GM19023 (cell line): ENCODE measurements around the gene ITPRIP.

ENCODE experiments used
- ATAC-seq: cut with Tn5 transposase; IDR thresholded peaks from one replicate; pipeline ENCODE4 v1.9.1; 2021; ENCODE audit warnings: mild to moderate bottlenecking, moderate library complexity; ENCODE audit not compliant: unreplicated experiment

Gene ITPRIP

GRCh38 chr10:104288355-104288754 is 49.9 kb downstream of the ITPRIP start:
- ATAC-seq: no peak

GRCh38 chr10:104286939-104287338 is 51.3 kb downstream of the ITPRIP start:
- ATAC-seq: no peak

DNA sequence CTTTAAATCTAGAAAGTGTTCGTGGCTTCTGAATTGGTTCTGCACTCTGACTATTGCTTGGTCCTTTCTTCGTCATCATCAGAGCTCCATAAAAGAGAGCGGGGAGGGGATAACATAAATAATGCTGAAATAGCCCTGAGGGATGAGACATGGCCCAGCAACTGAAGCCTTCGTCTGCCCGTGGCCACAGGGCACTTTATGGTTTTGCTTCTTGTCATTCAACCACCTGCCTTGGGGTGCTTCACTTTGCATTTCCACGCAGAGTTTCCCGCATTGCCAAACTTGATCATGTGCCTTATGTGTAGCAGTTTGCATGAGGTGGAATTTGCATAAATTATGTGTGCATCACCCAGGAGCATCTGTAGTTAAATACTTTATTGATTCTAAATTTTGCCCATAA is 53.4 kb downstream of the ITPRIP start:
- no peak for ATAC-seq

GRCh38 chr10:104281694-104282093 is 56.6 kb downstream of the ITPRIP start:
- ATAC-seq: no peak

GRCh38 chr10:104279550-104280259 is 58.6 kb downstream of the ITPRIP start:
- no peak for ATAC-seq

- ATAC-seq: no peak
Observed at GRCh38 chr10:104277785-104278184, 60.5 kb downstream of the ITPRIP start.

DNA sequence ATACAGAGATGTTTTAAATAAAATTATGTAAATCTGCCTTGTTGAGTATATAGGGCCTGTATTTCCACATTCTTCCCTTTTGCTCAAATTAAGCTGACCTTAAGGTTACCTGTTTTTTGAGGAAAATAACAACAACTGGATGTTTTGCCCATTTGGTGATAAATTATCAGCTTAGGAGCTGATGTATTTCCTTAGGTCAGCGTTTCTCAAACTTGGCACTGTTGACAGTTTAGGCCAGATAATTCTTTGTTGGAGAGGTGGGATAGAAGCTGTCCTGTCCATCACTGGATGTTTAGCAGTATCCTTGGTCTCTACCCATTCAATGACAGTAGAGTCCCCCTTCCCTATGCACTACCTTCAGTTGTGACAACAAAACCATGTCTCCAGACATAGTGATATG is 62.1 kb downstream of the ITPRIP start:
- ATAC-seq: no peak

DNA sequence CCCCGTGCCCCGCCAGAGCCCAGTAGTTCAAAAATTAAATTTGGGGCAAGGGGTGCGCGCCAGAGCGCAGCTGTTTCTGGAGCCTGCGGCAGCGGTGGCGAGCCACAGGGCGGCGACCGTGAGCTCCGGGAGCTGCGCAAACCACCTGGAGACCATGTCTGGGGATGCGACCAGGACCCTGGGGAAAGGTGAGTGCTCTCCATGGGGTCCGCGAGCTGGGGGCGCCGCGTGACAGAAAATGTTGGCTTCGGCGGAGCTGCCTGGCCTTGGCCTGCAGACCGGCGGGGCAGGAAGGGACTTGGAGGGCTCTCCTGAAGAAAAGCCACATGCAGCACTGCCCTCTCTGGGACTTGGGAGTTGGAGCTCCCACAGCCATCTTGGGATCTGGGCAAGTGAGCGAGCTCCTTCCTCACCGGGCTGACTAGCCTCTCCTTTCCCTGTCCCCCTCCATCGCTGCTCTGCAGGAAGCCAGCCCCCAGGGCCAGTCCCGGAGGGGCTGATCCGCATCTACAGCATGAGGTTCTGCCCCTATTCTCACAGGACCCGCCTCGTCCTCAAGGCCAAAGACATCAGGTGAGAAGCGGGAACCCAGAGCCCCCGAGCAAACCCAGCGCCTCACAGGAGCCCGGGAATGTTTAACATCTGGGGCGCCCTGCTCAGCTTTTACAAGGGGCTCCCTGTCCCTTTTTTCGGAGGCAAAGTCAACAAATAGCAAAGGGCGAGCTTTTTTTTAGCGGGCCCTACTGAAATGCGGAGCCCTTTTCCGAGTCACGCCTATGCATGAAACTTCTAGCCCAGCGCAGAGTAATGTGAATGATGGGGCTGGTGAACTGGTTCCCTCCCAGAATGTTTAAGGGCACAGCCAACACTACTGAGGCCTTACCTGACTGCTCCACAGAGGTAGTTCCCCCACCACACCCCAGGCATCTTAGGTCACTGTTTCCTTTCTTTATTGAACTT is 63.2 kb downstream of the ITPRIP start:
- ATAC-seq: peak; percentile 86

- no peak for ATAC-seq
Observed at GRCh38 chr10:104273899-104274575, 64.2 kb downstream of the ITPRIP start.

DNA sequence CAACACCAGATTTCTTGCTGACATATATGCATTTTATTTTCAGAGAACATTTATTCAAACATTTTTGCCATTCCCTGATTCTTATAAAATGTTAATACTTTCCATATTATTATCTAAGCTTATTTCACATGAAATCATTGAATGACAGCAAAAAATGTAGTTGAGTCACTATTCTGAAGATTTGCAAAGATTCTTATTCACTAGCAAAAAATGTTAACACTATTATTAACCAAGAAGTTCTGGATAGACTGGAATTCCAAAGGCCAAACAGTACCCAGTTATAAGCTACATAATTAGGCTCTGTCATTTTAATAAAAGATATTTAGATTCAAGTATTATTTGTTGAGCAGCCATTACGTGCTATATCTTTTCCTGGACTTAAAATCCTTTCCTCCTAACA is 65.0 kb downstream of the ITPRIP start:
- no peak for ATAC-seq

GRCh38 chr10:104268713-104269645 is 69.3 kb downstream of the ITPRIP start, which contains the start of gene GSTO2:
Gene GSTO2, plus strand, starts transcription at chr10:104269184. Its CDS starts 5,732 bp downstream, at chr10:104274916.
- peak; percentile 99 for ATAC-seq

DNA sequence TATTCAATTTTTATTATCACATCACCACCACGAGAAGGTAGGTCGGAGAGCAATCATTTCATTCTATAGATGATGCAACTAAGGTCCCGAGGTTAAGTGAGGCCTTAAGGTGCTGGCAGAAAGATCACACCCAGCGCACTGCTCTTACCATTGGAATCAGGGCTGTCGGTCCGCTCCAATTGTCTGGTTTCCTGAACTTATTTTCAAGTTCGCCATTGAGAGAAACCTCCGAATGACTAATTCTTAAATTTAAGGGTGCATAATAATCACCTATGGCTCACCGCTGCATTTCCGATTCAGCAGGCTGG is 69.9 kb downstream of the ITPRIP start:
- peak; percentile 1 for ATAC-seq

DNA sequence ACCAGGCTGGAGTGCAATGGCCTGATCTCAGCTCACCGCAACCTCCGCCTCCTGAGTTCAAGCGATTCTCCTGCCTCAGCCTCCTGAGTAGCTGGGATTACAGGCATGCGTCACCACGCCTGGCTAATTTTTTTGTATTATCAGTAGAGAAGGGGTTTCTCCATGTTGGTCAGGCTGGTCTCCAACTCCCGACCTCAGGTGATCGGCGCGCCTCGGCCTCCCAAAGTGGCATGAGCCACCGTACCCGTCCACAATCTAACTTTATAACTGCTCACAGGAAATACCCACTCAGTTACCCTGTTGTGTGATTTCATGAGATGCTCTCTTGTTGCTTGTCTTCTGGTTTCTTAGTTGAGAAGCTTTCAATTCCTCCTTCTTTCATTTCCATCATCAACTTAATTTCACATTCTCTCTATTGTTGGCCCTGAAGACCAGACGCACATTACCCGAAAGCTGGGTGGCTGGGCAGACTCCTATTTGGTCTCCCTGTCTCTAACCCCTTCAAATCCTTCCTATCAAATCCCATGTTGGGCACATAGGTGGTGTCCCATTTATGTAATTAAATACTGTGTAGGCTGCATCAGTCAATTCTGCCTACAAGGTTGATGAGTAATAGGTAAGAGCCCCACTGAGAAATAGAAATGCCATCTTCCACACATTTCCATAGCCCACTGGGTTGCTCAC is 70.4 kb downstream of the ITPRIP start:
- no peak for ATAC-seq

GRCh38 chr10:104264783-104265182 is 73.5 kb downstream of the ITPRIP start:
- no peak for ATAC-seq

- no peak for ATAC-seq
Observed at GRCh38 chr10:104262055-104262454, 76.2 kb downstream of the ITPRIP start.

GRCh38 chr10:104260775-104261115 is 77.5 kb downstream of the ITPRIP start:
- no peak for ATAC-seq

GRCh38 chr10:104259999-104260774 is 78.1 kb downstream of the ITPRIP start:
- ATAC-seq: no peak
